ENCODE measurements around the gene CTNNA1. TPM values are rescaled to one million over a fixed set of nuclear protein-coding genes. Genes with fewer than 3 reads are reported as not detected.

Gene CTNNA1
- total RNA-seq, 1 donor from 2014 or later, result 359 TPM

DNA sequence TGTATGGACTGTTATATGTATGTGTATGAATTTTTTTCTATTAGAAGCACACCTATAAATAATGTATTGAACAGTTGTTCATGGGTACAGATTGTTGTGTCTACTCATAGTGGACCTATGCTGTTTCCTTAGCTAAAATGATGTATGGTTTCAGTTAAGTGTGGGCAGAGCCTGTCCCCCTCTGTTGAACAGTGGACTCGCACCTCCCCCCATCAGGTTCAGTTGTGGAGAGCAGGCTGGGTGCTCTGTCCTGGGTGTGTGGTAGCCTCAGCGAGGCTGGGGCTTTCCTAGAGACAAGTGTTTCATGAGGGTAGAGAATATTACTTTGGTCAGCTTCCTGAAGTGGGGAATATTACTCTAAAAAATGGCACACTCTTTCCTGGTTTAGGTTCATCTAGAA, 169.3 kb downstream of the CTNNA1 start:
- peaks cover 53% of the 10 kb centered on the region for H4K20me1 ChIP-seq (ENCODE audit: insufficient read depth, low read length)
- H3K4me2 ChIP-seq (ENCODE audit: low read length), result no peak overlapping the region
- no peak for FAIRE-seq
- H3K27ac ChIP-seq (ENCODE audit: low read depth, low read length), result no peak overlapping the region
- Mint-ChIP-seq H3K27ac (ENCODE audit: unreplicated experiment) (no peak overlapping the region), H3K9me3 (ENCODE audit: unreplicated experiment) (peaks cover 4% of the 10 kb centered on the region), H3K36me3 (ENCODE audit: low read depth, unreplicated experiment) (peaks cover 33% of the 10 kb centered on the region), H3K4me3 (ENCODE audit: unreplicated experiment) (no peak overlapping the region), H3K27me3 (ENCODE audit: low read depth, unreplicated experiment) (no peaks in the 10 kb centered on the region), H3K4me1 (ENCODE audit: low read depth, unreplicated experiment) (peaks cover 10% of the 10 kb centered on the region)
- no peak overlapping the region for H2AFZ ChIP-seq (ENCODE audit: low read depth, low read length)
- no peaks in the 10 kb centered on the region for H3K27me3 ChIP-seq (ENCODE audit: insufficient read depth, low read length)
- H3K9me3 ChIP-seq (ENCODE audit: insufficient read depth, low read depth, low read length), result no peaks in the 10 kb centered on the region
- no peak for DNase-seq (ENCODE audit: low read depth)
- H3K9ac ChIP-seq (ENCODE audit: low read length), result no peak overlapping the region
- peaks cover 30% of the 10 kb centered on the region for H3K36me3 ChIP-seq (ENCODE audit: insufficient read depth, low read length)
- H3K4me3 ChIP-seq (ENCODE audit: insufficient read depth, low read depth, low read length), result no peak overlapping the region
- peaks cover 6% of the 10 kb centered on the region for H3K4me1 ChIP-seq (ENCODE audit: insufficient read depth, low read length)
- peaks cover 54% of the 10 kb centered on the region for H3K79me2 ChIP-seq (ENCODE audit: insufficient read depth, low read length)
- TF ChIP-seq, protein P1, sequence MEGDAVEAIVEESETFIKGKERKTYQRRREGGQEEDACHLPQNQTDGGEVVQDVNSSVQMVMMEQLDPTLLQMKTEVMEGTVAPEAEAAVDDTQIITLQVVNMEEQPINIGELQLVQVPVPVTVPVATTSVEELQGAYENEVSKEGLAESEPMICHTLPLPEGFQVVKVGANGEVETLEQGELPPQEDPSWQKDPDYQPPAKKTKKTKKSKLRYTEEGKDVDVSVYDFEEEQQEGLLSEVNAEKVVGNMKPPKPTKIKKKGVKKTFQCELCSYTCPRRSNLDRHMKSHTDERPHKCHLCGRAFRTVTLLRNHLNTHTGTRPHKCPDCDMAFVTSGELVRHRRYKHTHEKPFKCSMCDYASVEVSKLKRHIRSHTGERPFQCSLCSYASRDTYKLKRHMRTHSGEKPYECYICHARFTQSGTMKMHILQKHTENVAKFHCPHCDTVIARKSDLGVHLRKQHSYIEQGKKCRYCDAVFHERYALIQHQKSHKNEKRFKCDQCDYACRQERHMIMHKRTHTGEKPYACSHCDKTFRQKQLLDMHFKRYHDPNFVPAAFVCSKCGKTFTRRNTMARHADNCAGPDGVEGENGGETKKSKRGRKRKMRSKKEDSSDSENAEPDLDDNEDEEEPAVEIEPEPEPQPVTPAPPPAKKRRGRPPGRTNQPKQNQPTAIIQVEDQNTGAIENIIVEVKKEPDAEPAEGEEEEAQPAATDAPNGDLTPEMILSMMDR (IDR thresholded peaks at IDR 0.05; ENCODE audit: insufficient read depth, low read depth, low read length), result no peak
- TF ChIP-seq EZH2 (IDR thresholded peaks at IDR 0.05; ENCODE audit: insufficient read depth, low read length), result no peak

DNA sequence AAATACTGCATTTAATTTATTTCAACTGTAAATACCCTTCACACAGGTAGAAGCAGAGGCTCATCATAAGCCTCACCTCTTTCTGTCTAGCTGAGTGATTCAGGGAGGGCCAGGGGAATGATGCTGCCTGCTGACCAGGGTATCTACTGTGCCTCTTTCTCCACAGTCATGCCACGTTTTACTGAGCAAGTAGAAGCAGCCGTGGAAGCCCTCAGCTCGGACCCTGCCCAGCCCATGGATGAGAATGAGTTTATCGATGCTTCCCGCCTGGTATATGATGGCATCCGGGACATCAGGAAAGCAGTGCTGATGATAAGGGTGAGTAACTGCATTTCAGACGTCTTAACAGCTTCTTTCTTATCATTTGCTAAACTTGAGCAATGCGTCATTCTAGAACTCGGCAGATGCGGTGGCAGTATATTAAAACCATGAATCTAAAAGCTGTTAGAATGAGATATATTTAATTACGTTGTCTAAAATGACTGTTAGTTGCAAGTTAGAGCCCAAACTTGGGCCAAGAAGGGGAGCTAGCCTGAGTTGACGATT, 171.9 kb downstream of the CTNNA1 start:
- no peaks in the 10 kb centered on the region for H3K27me3 ChIP-seq (ENCODE audit: insufficient read depth, low read length)
- Mint-ChIP-seq H3K27me3 (ENCODE audit: low read depth, unreplicated experiment) (no peaks in the 10 kb centered on the region), H3K4me1 (ENCODE audit: low read depth, unreplicated experiment) (peaks cover 12% of the 10 kb centered on the region), H3K4me3 (ENCODE audit: unreplicated experiment) (no peak overlapping the region), H3K9me3 (ENCODE audit: unreplicated experiment) (peaks cover 4% of the 10 kb centered on the region), H3K27ac (ENCODE audit: unreplicated experiment) (no peak overlapping the region), H3K36me3 (ENCODE audit: low read depth, unreplicated experiment) (peaks cover 34% of the 10 kb centered on the region)
- TF ChIP-seq, protein P1 (IDR thresholded peaks at IDR 0.05; ENCODE audit: insufficient read depth, low read depth, low read length), result no peak
- TF ChIP-seq EZH2 (IDR thresholded peaks at IDR 0.05; ENCODE audit: insufficient read depth, low read length), result no peak
- peaks cover 68% of the 10 kb centered on the region for H4K20me1 ChIP-seq (ENCODE audit: insufficient read depth, low read length)
- H2AFZ ChIP-seq (ENCODE audit: low read depth, low read length), result no peak overlapping the region
- no peaks in the 10 kb centered on the region for H3K9me3 ChIP-seq (ENCODE audit: insufficient read depth, low read depth, low read length)
- H3K4me1 ChIP-seq (ENCODE audit: insufficient read depth, low read length), result peaks cover 6% of the 10 kb centered on the region
- peaks cover 38% of the 10 kb centered on the region for H3K36me3 ChIP-seq (ENCODE audit: insufficient read depth, low read length)
- no peak for FAIRE-seq
- no peak for DNase-seq (ENCODE audit: low read depth)
- H3K9ac ChIP-seq (ENCODE audit: low read length), result no peak overlapping the region
- H3K4me2 ChIP-seq (ENCODE audit: low read length), result no peak overlapping the region
- H3K27ac ChIP-seq (ENCODE audit: low read depth, low read length), result no peak overlapping the region
- H3K4me3 ChIP-seq (ENCODE audit: insufficient read depth, low read depth, low read length), result no peak overlapping the region
- peaks cover 50% of the 10 kb centered on the region for H3K79me2 ChIP-seq (ENCODE audit: insufficient read depth, low read length)

DNA sequence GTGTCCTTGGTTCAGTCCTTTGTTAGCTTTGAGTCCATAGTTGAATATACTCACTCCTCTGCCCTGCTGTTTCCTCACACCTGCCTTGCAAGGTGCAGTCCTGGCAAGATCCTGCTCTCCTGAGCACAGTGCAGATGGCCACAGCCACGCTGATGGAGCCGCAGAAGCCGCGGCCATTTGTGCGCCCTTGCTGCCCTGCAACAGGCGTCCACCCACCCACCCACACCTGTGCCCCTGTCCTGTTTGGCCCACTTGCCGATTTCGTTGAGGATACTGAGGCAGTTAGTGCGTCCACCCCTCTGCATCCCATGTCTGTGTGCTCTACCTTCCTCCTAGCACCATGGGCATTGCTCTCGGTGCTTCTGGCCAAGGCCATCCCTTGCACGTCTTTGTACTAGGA, 173.0 kb downstream of the CTNNA1 start:
- TF ChIP-seq, protein P1 (IDR thresholded peaks at IDR 0.05; ENCODE audit: insufficient read depth, low read depth, low read length), result no peak
- no peak for TF ChIP-seq EZH2 (IDR thresholded peaks at IDR 0.05; ENCODE audit: insufficient read depth, low read length)
- H3K27ac ChIP-seq (ENCODE audit: low read depth, low read length), result no peak overlapping the region
- peak overlapping the region; percentile 13 for H3K27ac Mint-ChIP-seq (ENCODE audit: unreplicated experiment)
- no peak overlapping the region for H2AFZ ChIP-seq (ENCODE audit: low read depth, low read length)
- no peaks in the 10 kb centered on the region for H3K27me3 ChIP-seq (ENCODE audit: insufficient read depth, low read length)
- peaks cover 49% of the 10 kb centered on the region for H3K36me3 ChIP-seq (ENCODE audit: insufficient read depth, low read length)
- peaks cover 67% of the 10 kb centered on the region for H4K20me1 ChIP-seq (ENCODE audit: insufficient read depth, low read length)
- H3K4me1 Mint-ChIP-seq (ENCODE audit: low read depth, unreplicated experiment), result peaks cover 10% of the 10 kb centered on the region
- DNase-seq (ENCODE audit: low read depth), result no peak
- H3K9me3 ChIP-seq (ENCODE audit: insufficient read depth, low read depth, low read length), result no peaks in the 10 kb centered on the region
- H3K9ac ChIP-seq (ENCODE audit: low read length), result no peak overlapping the region
- no peak overlapping the region for H3K4me3 Mint-ChIP-seq (ENCODE audit: unreplicated experiment)
- H3K27me3 Mint-ChIP-seq (ENCODE audit: low read depth, unreplicated experiment), result no peaks in the 10 kb centered on the region
- FAIRE-seq, result no peak
- H3K4me2 ChIP-seq (ENCODE audit: low read length), result no peak overlapping the region
- H3K36me3 Mint-ChIP-seq (ENCODE audit: low read depth, unreplicated experiment), result peaks cover 38% of the 10 kb centered on the region
- peaks cover 4% of the 10 kb centered on the region for H3K9me3 Mint-ChIP-seq (ENCODE audit: unreplicated experiment)
- peaks cover 39% of the 10 kb centered on the region for H3K79me2 ChIP-seq (ENCODE audit: insufficient read depth, low read length)
- H3K4me1 ChIP-seq (ENCODE audit: insufficient read depth, low read length), result peaks cover 2% of the 10 kb centered on the region
- no peak overlapping the region for H3K4me3 ChIP-seq (ENCODE audit: insufficient read depth, low read depth, low read length)

Measured in astrocyte (in vitro differentiated cells and primary cell).